Germinal center (tissue), 1 donor: Measurements from ENCODE around the gene RPS2.
A peak's percentile ranks its signal among the peaks of the same experiment; 100 is the strongest.
"Not testable (repeated sequence)": the region's sequence is repeated elsewhere in the genome, so short reads cannot be mapped to it uniquely, and the experiment has no call there.

Experiments used
- DNase-seq: peaks from one replicate; pipeline ENCODE4 v3.0.0; 2012; ENCODE audit warnings: mixed read lengths, low spot score

RPS2 gene

GRCh38 chr16:1941162-1942046, 23.2 kb downstream of the RPS2 start:
- no peak for DNase-seq

DNA sequence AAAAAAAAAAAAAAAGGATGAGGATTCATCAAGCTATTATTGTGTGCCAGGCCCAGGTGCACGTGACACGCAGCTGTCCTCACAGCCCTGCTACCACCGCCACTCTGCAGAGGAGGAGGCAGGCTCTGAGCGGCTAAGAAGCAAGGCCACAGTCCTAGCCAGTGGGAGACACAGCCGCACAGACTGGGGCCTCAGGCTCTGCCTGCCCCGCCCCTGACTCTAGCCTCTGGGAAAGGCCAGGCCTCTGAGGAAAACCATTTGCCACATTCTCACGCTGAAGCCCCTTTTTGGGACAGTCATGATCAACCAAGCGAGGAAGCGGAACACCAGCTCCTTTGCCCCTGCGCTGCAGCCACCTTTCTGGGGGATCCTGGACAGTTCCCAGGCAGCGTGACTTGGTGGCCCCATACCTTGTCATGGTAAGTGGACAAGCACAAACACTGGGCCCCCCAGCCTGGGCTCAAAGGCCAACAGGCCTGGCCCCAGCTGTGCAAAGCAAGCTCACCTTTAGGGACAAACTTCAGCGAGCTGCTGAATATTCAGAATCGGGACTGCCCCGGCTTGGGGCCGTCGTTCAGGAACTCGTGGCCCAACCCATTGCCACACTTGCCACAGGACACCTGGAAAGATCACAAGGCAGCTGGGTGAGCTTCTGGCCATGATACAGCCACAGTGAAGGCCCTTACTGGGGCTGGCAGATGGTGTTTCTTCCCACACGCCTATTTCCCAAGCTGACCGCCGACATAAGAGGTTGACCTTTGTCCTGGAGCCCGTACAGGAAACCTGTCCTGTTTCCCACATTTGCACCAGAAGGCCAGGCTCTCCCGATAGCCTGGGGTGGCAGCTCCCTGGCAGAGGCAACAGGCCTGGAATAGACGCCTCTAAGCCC, 24.1 kb downstream of the RPS2 start:
- DNase-seq: no peak

DNA sequence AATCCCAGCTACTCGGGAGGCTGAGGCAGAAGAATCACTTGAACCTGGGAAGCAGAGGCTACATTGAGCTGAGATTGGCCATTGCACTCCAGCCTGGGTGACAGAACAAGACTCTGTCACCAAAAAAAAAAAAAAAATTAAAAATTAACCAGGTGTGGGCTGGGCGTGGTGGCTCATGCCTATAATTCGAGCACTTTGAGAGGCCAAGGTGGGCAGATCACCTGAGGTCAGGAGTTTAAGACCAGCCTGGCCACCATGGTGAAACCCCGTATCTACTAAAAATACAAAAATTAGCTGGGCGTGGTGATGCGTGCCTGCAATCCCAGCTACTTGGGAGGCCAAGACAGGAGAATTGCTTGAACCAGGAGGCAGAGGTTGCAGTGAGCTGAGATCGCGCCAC, 24.8 kb downstream of the RPS2 start:
- not testable (repeated sequence) for DNase-seq

GRCh38 chr16:1938910-1939309, 25.7 kb downstream of the RPS2 start:
- no peak for DNase-seq

DNA sequence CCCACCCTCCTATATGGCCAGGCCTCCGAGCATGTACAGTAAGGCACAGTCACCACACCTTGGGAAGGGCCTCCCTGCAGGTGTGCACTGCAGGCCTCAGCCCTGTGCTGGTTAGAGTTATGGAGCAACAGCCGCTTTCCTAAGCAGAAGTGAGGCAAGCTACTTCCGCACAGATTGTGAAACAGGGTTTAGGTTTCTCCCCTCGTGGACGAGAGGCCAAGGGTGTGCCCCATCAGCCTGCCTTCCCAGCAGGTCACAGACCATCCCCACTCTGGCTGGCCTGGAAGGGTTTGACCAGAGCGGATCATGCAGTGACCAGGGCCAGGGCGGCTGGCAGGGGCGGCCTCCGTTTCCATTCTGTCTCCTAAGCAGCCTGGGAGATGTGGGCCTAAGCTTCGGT, 26.3 kb downstream of the RPS2 start:
- DNase-seq: no peak

DNA sequence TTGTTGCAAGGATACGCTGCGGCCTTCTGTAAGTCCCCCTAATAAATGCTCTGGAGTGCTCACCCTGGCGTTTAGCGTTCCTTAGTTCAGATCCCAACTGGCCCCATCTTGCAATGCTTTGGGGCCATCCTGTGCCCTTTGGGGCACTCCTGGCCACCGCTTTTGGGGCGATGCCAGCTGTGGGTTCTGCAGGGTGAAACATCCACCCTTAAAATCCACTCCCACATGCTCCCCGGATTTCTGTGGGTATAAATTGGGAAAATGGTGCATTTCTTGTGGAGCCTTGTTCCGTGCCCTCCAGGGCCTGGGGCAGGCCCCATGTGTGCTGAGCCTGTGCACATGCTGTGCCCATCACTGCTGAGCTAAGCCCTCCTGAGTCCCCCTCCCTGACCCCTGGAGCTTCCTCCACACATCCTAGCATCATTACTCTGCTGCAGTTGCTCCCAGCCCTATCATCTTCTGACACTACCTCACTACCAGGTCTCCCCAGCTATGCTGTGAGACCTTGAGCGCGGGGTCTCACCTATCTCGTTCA, 27.6 kb downstream of the RPS2 start:
- DNase-seq: no peak

GRCh38 chr16:1933097-1933661, 31.4 kb downstream of the RPS2 start:
- no peak for DNase-seq

DNA sequence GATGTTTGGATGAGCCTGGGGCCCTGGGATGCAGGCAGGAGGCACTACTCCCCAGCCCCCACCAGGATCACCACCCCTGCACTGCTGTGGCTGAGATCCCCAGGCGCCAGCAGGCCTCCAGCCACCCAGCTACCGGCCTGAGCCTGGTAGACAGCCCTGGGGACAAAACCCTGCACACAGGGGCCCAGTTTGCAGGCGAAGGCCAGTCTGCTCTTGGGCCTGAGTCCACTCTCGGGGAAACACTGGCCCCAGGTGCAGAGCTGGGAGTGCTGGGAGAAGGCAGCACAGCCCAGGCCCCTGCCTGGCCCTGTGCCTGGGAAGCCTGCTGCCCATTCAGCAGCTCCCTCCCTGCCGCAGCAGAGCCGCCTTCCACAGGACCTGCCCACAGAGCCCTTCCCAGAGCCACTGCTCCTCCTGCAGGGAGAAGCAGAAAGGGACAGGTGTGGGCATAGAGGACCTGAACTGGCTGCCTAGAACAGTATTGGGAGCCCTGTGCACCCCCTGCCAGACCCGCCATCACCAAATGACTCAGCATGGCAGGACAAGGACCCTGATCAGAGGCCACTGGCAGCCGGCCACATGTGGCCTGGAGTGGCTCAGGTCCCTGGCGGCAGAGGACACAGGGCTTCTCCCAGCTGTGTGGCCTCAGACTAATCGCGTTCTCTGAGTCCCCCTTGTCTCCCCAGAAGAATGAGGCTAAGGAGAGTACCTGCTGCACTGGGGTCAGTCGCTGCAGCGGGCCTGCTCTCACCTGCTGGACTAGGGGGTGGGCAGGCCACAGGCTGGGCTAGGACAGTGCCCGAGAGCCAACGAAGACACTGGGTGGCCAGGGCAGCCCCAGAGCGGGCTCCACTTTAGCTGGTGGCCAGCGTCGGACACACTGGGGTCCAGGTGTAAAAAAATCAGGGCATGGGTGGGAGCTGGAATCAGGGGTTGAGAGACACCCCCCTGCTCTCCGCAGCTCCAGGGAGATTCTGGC, 32.3 kb downstream of the RPS2 start:
- DNase-seq: no peak

DNA sequence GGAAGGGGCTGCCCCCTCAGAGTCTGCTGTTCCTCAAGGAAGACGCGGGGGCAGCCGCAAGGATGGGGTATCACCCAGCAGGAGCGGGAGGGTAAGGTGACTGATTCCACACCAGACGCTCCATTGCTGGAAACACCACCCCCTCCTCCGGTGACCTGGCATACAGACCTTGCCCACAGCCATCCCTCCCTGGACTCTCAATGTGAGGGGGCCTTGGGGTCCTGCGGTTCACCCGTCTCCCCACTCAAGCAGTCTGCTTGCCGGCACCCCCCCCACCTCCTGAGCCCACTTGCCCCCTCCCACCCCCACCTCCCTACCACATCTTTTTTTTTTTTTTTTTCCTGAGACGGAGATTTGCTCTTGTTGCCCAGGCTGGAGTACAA, 34.3 kb downstream of the RPS2 start:
- no peak for DNase-seq

GRCh38 chr16:1929578-1930337, 34.9 kb downstream of the RPS2 start:
- DNase-seq: peak; percentile 96

DNA sequence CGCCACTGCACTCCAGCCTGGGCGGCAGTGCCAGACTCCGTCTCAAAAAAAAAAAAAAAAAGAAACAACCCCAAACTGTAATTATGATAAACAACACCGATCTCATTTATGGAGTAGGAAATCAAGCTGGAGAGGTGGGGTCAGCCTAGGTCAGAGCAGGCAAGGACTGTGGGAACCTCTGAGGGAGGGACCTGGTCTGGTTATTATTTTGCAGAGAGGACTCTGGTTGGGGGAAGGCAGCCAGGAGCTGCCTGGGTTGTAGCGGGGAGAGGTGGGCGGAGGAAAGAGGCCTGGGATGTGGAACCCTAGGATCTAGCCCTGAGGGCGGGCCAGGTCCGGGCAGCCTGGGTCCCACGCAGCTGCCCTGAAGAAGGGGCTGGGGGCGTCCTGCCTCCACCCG, 35.5 kb downstream of the RPS2 start:
- peak; percentile 28 for DNase-seq

GRCh38 chr16:1926271-1926670, 38.4 kb downstream of the RPS2 start:
- DNase-seq: no peak

DNA sequence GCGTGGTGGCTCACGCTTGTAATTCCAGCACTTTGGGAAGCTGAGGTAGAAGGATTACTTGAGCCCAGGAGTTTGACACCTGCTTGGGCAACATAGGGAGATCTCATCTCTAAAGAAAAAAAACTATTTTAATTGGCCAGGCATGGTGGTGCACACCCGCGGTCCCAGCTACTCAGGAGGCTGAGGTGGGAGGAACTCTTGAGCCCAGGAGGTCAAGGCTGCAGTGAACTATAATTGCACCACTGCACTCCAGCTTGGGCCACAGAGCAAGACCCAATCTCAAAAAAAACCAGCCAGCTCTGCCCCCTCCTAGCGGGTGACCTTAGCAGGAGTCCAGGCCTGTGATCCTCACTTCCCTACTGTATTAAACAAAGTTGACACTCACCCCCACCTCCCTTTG, 40.5 kb downstream of the RPS2 start:
- DNase-seq: no peak

DNA sequence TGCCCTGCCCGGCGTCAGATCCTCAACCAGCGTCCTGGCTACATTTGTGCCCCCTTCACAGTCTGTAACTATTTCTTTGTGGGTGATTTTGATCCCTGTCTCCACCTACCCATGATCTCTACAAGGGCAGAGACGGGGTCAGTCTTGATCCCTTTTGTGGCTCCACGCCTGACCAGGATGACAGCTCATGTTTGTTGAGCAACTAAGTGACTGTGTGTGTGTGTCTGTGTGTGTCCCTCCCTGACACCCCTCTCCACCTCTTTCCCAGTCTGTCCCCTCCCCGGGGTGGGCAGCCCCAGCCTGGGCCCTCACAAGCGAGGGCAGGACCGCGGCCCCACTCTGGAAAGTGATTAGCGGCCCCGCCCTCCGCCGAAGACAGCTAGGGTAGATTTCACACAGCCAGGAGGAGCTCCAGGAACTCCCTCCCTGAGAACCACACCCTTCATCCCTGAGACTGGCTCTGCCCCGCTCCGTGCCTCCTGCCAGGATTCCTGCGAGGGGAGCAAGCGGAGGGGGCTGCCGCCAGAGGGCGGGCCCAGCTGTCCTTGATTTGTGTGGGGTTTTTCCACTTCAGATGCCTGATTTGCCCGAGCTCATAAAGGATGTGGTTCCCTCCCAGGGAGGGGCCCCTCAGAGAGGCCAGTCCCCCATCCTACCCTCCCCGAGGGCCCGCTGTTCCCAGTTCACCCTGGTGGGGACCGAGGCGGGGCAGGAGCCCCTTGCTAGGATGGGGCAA, 41.2 kb downstream of the RPS2 start:
- no peak for DNase-seq

DNA sequence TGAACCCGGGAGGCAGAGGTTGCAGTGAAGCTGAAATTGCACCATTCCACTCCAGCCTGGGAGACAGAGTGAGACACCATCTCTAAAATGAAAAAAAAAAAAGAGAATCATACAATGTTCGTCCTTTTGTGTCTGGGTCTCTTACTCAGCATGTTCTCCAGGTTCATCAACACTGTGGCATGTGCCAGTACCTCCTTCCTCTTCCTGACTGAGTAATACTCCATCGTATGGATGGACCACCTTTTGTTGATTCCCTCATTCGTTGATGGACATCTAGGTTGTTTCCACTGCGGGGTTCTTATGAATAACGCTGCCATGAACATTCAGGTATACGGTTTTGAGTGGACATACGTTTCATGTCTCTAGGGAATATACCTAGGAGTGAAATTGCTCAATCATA, 42.3 kb downstream of the RPS2 start:
- no peak for DNase-seq

GRCh38 chr16:1920727-1921171, 43.9 kb downstream of the RPS2 start:
- no peak for DNase-seq

DNA sequence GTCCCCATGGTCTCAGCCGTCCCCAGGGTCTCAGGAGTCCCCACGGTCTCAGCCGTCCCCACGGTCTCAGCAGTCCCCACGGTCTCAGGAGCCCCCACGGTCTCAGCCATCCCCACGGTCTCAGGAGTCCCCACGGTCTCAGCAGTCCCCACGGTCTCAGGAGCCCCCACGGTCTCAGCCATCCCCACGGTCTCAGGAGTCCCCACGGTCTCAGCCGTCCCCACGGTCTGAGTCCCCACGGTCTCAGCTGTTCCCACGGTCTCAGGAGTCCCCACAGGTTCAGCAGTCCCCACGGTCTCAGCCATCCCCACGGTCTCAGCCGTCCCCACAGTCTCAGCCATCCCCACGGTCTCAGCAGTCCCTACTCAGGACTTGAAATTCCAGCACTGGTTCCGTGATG, 44.5 kb downstream of the RPS2 start:
- not testable (repeated sequence) for DNase-seq

GRCh38 chr16:1919327-1919998, 45.2 kb downstream of the RPS2 start:
- no peak for DNase-seq
